HG03066 (cell line): ENCODE measurements around the gene SCAP.

Experiments used
- ATAC-seq: cut with Tn5 transposase; IDR thresholded peaks from one replicate; pipeline ENCODE4 v1.9.1; 2021; ENCODE audit warnings: low read depth; ENCODE audit not compliant: unreplicated experiment

Gene SCAP

GRCh38 chr3:47434849-47435248, 40.9 kb downstream of the SCAP start:
- ATAC-seq, result no peak

- no peak for ATAC-seq
Observed at GRCh38 chr3:47433796-47434195, 41.9 kb downstream of the SCAP start.

- no peak for ATAC-seq
Observed at GRCh38 chr3:47432673-47433072, 43.1 kb downstream of the SCAP start.

GRCh38 chr3:47431225-47431624, 44.5 kb downstream of the SCAP start:
- ATAC-seq, result no peak

- ATAC-seq, result no peak
Observed at GRCh38 chr3:47430606-47431005, 45.1 kb downstream of the SCAP start.

- no peak for ATAC-seq
Observed at GRCh38 chr3:47429476-47430270, 46.1 kb downstream of the SCAP start.

GRCh38 chr3:47428662-47429061, 47.1 kb downstream of the SCAP start:
- ATAC-seq, result no peak

- no peak for ATAC-seq
Observed at GRCh38 chr3:47427866-47428265, 47.9 kb downstream of the SCAP start.

- no peak for ATAC-seq
Observed at GRCh38 chr3:47425959-47426358, 49.8 kb downstream of the SCAP start.

GRCh38 chr3:47425383-47425778, 50.4 kb downstream of the SCAP start:
- ATAC-seq, result no peak

GRCh38 chr3:47424434-47425382, 51.0 kb downstream of the SCAP start:
- no peak for ATAC-seq

GRCh38 chr3:47423548-47424145, 52.1 kb downstream of the SCAP start:
- no peak for ATAC-seq

GRCh38 chr3:47422743-47423142, 53.0 kb downstream of the SCAP start:
- no peak for ATAC-seq

- no peak for ATAC-seq
Observed at GRCh38 chr3:47421741-47422649, 53.7 kb downstream of the SCAP start.

GRCh38 chr3:47420511-47421484, 54.9 kb downstream of the SCAP start:
- peak; percentile 80 for ATAC-seq

GRCh38 chr3:47420044-47420430, 55.7 kb downstream of the SCAP start:
- no peak for ATAC-seq

GRCh38 chr3:47419083-47420043, 56.4 kb downstream of the SCAP start:
- no peak for ATAC-seq
